ENCODE data around the gene APOL3. TPM values are rescaled to one million over a fixed set of nuclear protein-coding genes. Genes with fewer than 3 reads are reported as not detected.
"Not testable (repeated sequence)": the region's sequence is repeated elsewhere in the genome, so short reads cannot be mapped to it uniquely, and the experiment has no call there.

Gene APOL3
- total RNA-seq, 1 donor from 2014 or later, result 31.7 TPM

DNA sequence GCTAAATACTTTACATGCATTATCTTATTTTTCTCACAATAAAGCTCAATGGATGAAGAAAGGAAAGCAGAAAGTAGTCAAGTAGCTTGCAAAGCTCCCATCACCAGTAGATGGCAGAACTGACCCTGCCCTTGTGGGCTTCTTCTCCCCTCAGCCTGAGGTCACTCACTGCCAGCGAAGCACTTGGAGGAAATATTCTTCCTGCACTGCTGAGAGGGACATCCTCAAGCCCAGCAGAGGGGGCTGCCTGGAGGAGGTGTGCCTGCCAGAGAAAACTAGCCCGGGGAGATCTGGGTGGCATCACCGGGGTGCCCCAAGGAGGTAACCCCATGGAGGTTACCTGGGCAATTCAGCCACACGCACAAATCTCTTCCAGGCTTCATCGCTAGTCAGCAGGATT lies 34.4 kb upstream of the APOL3 start:
- intact Hi-C loops (cut with DNase I), result loop anchor here (2.0 to 5.0 kb wide), 2 partner anchors 82 to 292 kb away; no protein-coding TSS in a partner anchor
- no peak for DNase-seq (ENCODE audit: missing footprints)
- ATAC-seq, result peak; percentile 43

DNA sequence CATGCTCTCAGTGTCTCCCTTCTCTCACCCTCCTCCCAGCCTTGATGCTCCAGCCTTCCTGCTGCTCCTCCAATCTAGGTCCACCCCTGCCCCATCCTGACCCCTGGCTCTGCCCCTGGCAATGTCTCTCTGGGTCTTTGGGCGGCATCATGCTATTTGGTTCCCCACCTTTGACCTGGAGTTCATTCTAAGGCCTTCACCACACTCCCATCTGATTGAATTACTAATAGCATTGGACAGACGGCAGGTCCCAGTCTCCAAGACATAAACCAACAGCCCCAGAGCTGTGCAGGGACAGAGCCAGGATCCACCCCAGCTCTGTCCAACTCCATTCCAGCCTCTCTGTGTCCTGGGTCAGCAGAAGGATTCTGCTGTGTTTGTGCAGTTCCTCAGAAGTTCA lies 33.8 kb upstream of the APOL3 start:
- ATAC-seq (no peak), DNase-seq (ENCODE audit: missing footprints) (no peak)
- intact Hi-C loops (cut with DNase I), result loop anchor here (2.0 kb wide), 1 partner anchor 292 kb away; no protein-coding TSS in a partner anchor

DNA sequence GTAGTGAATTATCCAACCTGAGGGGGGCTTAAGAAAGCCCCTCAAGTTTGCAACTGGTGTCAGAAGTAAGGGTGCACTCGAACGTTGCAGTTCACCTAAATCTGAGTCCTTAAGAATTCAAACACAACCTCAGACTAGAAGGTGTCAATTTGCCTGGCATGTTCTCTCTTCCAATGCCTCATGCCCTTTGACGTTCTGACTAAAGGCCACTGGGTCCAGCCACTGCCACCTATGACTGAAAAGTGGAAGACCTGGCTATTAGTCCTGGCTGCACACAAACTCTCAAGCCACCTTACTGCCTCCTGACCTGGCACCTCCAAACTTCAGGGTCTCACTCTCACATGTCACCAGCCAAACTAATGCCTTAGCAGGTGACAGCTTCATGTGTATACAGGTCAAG lies 33.0 kb upstream of the APOL3 start:
- intact Hi-C loops (cut with DNase I), result no loop called here
- DNase-seq (ENCODE audit: missing footprints) (no peak), ATAC-seq (no peak)

DNA sequence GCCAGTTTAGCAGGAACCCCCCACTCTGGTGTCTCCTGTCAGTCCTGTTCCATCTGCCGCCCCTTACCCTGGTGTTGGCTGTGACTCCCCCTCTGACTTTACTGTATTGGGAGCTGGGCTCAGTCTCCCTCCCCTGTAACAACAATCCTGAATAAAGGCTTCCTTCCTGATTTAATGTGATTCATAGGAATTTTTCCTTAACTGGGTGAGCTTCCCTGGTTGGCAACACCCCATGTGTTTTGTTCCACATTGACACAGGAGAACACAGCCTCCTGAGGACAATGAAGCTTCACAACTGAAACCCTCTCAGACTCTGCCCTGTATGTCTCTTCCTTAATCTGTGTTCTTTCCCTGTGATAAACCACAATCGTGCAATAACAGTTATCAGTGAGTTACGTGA lies 32.6 kb upstream of the APOL3 start:
- ATAC-seq (no peak), DNase-seq (ENCODE audit: missing footprints) (no peak)
- intact Hi-C loops (cut with DNase I), result no loop called here

DNA sequence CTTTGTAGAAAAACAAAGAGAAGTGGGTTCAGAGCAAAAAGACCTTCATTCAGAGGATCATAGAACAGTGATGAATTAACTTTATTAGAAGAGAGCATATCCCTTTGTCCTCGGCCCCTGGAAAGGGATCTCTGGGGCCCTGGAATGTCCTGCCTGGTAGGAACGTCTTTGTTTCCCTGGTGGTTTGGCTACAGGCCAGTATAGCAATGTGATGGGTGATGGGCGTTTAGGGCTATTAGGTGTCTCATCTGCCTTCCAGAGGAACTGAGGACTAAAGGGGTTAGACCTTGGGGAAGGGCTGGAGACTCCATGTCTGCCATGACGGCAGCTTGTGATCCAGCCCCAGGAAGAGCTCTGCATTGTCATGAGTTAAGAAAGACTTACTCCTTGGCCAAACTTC lies 32.0 kb upstream of the APOL3 start:
- intact Hi-C loops (cut with DNase I), result no loop called here
- ATAC-seq (no peak), DNase-seq (ENCODE audit: missing footprints) (no peak)

DNA sequence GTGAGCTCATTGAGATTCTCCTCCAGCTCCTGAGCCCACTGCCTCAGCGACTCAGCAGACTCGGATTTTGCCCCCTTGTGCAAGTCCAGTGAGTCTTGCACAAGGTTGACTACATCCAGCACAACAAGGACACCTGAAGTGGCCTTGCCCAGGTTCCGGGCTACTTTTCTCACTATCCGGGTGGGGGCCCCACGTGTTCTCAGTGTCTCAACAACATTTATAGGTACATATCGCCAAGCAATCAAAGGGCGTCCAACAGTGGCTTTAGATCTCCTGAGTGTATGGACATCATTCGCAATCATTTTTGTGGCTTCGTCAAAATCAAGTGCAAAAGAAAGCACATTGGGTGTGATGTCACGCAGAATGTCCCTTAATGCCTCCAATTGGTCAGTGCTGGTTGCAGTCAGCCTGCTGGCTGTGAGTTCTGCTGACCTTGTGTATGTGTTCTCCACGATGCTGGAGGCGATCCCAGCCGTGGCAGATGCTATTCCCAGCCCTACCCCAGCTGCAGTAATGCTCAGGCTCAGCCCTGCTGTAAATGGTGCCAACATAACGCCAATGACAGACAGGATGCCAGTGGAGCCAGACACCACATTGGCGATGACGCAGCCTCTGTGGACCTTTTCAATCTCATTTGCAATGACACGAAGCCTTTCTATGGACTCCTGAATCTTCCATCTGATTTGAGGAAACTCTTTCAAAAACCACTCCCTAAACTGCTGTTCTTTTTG lies 30.7 kb upstream of the APOL3 start:
- ATAC-seq (peak; percentile 95), DNase-seq (ENCODE audit: missing footprints) (peak; percentile 88)
- intact Hi-C loops (cut with DNase I), result no loop called here

DNA sequence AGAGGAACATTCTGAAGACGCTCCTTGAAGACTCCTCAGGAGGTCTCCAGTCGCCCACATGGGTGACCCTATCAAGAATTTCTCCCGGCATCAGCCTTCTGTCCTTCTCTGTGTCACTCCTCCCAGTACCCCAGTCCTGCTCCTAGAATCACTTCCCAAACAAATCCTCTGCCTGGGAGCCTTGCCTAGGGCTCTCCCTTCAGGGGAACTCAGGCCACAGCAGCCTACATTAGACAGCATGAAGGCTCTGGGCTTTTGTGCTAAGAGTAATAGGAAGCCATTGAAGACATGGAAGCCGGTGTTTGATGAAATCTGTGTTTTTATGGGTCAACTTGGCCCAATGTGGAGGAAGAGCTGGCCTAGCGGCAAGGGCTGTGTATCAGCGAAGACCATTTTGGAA lies 27.3 kb upstream of the APOL3 start:
- DNase-seq (ENCODE audit: missing footprints); intact Hi-C loops (cut with DNase I); ATAC-seq: not testable (repeated sequence)

DNA sequence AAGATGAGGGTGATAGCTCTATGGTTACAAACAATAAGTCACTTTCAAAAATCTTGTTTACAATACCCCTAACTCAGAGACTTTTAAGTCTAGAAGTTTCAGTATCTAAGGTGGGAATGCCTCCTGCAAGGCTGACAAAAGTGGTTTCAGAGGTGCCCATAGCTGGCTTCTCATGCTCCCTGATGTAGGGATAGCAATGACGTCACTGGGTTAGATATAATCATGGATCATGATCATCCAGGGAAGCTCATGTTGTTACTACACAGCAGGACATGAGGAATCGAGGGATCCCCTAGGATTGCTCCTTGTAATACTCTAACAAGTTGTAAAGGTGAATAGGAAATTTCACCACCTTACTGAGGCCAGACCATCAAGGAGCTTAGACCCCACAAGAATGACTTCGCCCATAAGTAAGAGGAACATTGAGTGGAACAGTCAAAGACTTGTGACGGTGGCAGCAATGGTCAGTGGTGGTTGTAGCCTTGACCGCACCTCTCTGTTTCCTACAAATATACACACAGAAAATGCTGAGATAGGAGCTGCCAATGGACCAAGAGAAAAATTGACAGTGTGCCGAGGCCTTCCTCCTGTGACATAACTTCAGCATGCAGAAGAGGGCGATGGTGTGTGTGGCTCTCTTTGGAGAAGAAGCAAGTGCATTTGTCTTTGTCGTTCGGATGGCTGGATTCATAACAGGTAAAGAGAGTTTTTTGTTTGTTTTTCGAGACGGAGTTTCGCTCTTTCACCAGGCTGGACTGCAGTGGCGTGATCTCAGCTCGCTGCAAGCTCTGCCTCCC lies 25.5 kb upstream of the APOL3 start:
- intact Hi-C loops (cut with DNase I), result no loop called here
- no peak for ATAC-seq
- DNase-seq (ENCODE audit: missing footprints), result no peak

DNA sequence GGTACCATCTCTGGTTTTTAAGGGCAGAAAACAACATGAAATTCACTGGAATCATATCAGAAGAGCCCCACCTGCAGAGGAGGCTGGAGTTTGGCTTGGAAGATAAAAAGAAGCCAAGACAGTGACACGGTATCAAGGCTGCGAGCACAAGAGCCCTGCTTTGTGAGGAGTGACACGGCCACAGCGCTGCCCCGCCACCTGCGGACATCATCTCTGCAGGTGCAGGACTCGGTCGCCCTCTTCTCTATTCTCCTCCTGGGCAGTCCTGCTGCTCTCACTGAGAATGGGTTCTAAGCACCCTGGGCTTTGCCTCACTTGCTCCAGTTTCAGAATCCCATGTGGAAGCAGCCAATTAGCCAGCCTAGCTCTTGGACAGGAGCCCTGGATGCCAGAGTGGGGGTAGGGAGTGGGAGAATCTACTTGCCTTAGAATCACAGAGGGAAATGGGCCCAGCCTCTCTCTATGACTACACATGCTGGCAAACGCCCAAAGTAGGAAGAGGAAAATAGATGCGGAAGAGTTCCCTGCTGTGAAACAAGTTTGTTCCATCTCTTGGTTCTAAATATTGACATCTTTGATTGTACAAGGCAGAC lies 24.0 kb upstream of the APOL3 start:
- no peak for ATAC-seq
- no peak for DNase-seq (ENCODE audit: missing footprints)
- intact Hi-C loops (cut with DNase I), result no loop called here

DNA sequence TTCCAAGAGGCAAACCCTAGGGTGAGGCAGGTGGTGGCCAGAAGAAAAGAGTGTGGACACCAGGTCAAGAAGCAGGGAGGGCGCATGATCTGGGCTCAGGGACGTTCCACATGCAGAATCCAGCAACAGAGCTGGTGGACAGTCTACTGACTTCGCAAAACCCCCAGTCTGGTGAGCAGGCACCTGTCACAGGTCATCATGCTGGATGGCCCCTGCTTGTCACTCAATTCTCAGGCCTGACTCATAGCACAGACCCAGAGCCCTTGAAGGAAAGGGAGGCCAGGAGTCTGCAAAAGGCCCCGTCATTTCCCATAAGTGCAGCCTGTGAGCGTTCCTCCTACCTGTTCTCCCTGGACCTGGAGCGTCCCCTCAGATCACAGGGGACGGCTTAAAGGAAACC lies 22.9 kb upstream of the APOL3 start:
- intact Hi-C loops (cut with DNase I), result no loop called here
- no peak for ATAC-seq
- no peak for DNase-seq (ENCODE audit: missing footprints)

DNA sequence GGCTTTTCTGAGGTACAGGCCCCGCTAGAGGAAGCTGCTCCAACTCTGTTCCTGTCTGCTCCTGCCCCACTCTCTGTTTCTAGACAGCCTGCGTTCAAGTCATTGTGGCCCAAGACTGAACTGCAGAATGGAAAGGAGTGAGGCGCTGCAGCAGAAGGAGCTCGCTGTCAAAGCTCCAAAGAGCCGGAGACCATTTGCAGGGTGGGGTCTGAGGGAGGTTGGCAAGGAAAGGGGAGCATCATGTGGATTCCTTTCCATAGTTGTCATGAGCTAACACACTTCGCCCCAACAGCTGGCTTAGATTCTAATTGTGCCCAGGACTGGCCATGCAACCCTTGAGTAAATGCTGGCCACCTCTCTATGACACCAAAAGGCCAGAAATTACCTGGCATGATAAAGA lies 22.3 kb upstream of the APOL3 start:
- intact Hi-C loops (cut with DNase I), result no loop called here
- no peak for DNase-seq (ENCODE audit: missing footprints)

DNA sequence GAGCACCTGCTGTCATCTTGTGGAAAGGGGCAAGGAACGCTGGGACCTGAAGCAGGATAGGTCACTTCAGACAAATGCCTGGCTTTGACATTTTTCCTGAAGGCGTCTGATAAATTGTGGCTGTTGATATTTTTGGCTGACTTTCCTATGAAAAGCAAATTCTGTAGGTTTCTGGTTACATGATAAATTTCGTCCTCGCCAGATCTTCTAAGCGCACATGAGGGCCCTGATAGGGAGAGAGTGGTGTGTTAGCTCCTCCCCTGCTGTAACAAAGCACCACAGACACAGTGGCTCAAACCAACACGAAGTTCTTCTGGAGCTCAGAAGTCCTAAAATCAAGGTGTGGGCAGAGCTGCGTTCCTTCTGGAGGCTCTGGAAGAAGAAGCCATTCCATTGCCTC lies 21.5 kb upstream of the APOL3 start:
- ATAC-seq (no peak), DNase-seq (ENCODE audit: missing footprints) (no peak)
- intact Hi-C loops (cut with DNase I), result no loop called here

More for the DNA sequence above, 22.3 kb upstream of the APOL3 start:
- ATAC-seq, result no peak

DNA sequence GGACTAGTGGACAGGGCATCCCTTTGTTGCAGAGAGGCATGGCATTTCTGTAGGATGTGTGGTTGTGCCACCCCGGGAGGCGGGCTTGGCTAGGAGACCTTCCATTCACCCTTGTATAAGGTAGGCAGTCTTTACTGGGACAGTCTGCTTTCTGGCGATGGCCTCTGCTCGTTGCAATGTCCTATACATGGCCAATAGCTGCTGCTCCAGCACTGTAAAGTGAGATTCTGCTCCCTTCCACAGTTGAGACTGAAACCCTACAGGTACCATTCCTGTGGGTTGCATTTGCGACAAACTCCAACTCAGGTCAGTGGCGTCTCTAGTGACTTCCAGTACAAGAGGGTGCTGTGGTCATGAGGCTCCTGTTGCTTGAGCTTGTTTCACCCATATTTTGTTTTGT lies 20.4 kb upstream of the APOL3 start:
- no peak for ATAC-seq
- no peak for DNase-seq (ENCODE audit: missing footprints)
- intact Hi-C loops (cut with DNase I), result loop anchor here (2.0 kb wide), 1 partner anchor 34 kb away; no protein-coding TSS in a partner anchor

DNA sequence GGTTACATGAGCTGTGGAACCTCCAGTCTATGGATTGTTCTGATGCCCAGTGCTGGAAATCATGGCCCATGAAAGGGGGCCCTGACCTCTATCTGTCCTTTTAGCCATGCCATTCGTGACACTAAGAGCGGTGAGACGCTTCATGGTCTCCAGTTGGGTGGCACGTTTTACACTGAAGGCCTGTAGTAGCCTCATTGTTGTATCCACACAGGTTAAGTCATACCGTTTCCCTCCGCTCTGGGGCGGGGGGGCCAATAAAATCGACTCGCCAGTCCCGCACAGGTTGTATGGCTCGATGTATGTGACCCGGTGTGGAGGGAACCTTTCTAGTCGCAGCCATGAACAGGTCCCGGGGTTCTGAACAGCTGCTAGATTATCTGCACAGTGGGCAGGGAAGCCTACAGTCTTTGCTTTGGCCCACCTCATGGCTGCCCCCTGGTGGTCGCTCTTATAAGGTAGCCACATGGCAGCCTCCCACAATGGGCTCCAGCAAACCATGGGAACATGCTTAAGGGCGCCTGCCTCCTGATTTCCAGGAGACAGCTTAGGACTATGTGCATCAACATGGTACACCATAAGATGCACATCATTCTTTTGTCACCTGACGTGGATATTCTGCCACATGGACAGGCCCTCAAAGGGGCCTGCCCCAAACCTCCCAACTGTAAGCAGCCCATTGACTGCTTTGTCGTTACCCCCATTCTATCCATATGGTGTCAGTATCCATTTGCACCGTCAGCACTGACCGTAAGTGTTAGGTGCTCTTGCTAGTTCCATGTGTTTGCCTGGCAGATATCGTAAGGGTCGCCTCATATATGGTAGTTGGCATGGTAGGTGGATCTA lies 19.7 kb upstream of the APOL3 start:
- intact Hi-C loops (cut with DNase I), result loop anchor here (2.0 kb wide), 1 partner anchor 33 kb away; no protein-coding TSS in a partner anchor
- peak; percentile 92 for DNase-seq (ENCODE audit: missing footprints)
- peak; percentile 96 for ATAC-seq

DNA sequence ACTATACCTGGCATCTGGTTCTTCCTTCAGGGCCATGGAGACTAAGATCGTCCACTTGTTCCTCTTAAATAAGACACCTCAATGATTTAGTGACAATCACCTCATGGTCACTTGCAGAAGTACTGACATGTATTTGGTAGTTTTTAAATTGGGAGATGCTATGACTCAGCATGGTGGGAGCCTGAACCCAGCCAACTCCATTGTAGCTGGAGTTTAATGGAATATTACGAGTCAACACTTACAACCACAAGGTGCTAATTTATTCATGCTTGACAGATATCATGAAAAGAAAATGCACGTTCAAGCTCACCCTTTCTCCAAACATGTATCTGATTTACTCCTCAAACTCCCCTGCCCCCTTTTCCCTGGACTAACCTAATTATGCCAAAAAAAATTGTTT lies 16.6 kb upstream of the APOL3 start:
- ATAC-seq (no peak), DNase-seq (ENCODE audit: missing footprints) (no peak)
- intact Hi-C loops (cut with DNase I), result no loop called here

DNA sequence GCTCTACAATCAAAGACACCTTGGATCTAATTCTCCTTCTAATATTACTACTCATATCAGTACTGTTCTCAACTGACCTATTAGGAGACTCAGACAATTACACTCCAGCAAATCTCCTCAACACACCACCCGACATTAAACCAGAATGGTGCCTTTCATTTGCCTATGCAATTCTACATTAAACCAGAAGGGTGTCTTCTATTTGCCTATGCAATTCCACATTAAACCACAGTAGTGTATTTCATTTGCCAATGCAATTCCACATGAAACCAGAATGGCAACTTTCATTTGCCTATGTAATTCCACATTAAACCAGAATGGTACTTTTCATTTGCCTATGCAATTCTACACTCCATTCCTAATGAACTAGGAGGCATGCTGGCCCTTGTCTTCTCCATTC lies 15.3 kb upstream of the APOL3 start:
- ATAC-seq, result no peak
- DNase-seq (ENCODE audit: missing footprints), result no peak
- intact Hi-C loops (cut with DNase I), result no loop called here

DNA sequence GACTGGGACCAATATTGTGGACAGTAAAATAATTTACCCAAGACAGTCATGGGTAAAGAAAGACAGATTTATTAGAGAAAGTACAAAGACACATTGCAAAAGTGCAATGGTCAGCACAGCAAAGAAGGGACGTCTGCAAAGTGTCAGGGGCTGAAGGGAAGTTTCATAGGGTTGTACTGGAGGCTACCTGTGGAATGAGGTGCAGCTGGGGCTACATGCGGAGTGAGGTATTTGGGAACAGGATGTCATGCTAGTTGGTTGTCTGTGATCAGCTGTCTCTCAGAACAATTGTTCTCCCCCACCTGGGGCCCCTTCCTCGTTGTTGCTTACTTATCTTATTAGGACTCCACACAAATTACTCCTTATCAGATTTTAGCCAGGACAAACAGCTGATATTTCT lies 11.4 kb upstream of the APOL3 start:
- intact Hi-C loops (cut with DNase I), result no loop called here
- DNase-seq (ENCODE audit: missing footprints) (no peak), ATAC-seq (no peak)

DNA sequence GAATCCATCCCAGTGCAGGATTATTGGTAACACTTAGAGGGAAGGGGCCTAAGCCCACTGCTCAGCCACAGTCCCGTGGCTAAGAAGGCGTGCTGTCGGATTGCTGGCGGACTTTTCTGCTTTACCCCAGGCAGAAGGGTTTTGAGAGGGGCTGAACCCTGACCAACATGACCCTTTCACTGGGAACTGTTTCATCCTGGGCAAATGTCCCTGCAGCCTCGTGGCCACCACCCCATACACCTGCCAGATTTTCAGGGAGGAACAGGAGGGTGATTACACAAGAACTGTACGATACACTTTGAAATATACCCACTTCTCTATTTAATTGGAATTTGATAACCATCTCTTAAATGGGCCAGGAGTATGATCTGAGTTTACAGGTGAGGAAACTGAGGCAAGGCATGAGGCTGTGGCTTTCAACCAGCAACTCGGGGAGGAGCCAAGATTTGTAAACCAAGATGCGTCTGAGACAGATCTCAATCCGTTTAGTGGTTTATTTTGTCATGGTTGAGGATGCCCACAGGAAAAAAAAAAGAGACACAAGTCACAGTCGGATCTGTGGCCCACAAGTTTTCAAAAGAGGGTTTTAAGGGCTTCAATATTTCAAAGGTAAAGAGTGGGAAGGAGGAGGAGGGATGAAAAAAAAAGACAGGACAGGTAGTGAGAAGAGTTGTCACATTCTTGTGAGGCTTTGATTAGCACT lies 6.1 kb upstream of the APOL3 start:
- intact Hi-C loops (cut with DNase I), result no loop called here
- no peak for DNase-seq (ENCODE audit: missing footprints)
- no peak for ATAC-seq

All from Right ventricle myocardium inferior (tissue), 1 donor.